ENCODE results near the gene HYAL2.

The HYAL2 gene

DNA sequence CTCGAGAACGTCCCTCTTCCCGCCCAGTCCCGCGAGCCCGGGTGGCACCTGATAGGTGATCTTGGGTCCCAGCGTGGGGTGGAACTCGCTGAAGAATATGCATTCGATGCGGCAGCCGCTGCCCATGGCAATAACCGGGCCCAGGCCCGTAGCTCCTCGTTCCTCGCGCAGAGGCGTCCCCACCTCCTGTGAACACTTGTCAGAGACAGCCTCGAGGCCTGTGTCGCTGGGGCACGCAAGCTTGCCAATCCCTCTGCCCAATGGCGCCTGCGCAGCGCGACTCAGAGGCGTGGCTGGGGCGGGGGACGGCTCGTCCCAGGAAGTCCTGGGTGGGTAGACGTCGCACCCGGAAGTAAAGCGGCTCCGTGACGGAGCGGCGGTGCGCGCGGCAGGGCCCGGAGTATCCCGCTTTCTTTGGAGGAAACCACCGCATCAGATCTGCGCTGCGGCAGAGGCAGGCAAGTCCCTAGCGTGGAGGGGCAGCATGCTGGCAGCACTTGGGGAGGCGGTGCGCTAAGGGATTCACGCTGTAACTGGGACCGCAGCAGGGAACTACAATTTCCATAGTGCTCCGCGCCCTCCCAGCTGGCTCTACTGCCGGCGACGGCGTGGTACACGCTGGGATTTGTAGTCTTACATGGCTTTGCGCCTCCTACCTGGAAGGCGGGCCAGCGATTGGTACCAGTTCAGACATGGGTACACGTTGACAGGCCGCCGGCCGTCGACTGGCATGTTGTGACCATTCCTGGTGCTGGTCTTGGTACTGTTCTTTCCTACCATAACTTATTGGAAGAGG lies 28.2 kb upstream of the HYAL2 start, which contains the start of the genes CYB561D2 and NPRL2:
CYB561D2 (plus strand) TSS at position 336 of the 796 bp plus-strand sequence. CDS start 572 bp downstream, outside the sequence.
NPRL2 (minus strand) TSS at position 249 of the 796 bp plus-strand sequence; CDS start at position 126, 123 bp downstream.
- peak; percentile 98 to 99 (median 99) for DNase-seq (ENCODE audit: low read depth in 3 of 3)

DNA sequence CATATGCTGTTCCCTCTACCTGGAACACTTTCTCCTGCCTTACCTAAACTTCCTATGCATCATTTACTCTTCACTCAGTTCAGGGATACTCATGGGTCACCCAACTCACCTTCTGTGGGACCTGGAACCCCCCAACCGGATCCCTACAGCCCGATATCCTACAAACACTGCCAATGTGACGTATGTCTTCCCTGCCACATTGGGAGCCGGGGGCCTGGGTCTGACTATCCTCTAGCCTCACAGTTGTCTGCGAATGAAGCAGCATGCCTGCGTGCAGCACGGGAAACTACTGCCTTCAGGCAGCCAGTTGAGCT lies 27.6 kb upstream of the HYAL2 start:
- no peak for DNase-seq (ENCODE audit: low read depth in 3 of 3)

DNA sequence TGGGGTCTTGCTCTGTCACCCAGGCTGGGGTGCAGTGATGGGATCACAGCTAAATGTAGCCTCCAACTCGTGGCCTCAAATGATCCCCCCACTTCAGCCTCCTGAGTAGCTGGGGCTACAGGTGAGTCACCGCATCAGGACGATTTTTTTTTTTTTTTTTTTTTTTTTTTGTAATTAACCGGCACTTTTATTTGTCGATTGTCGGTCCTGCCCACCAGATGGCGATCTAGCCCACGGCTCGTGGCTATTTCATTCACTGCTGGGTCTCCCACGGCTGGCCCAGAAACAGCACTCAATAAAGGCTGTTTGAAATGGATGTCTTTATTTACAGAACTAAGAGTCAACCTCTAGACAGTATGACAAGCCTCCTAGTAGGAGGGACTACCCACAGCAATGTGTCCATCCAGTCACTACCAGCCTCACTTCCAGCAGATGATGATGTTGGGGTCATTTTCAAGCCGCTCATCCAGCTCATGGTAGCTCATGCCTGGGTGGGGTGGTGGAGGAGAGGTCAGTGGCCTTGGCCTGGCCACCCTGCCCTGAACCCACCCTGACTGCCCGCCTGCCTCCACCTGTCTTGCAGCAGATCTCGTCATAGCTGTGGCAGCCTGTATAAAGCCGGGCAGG lies 24.8 kb upstream of the HYAL2 start:
- peak in 2 of 3 experiments; percentile 64 to 66 for DNase-seq (ENCODE audit: low read depth in 3 of 3)

DNA sequence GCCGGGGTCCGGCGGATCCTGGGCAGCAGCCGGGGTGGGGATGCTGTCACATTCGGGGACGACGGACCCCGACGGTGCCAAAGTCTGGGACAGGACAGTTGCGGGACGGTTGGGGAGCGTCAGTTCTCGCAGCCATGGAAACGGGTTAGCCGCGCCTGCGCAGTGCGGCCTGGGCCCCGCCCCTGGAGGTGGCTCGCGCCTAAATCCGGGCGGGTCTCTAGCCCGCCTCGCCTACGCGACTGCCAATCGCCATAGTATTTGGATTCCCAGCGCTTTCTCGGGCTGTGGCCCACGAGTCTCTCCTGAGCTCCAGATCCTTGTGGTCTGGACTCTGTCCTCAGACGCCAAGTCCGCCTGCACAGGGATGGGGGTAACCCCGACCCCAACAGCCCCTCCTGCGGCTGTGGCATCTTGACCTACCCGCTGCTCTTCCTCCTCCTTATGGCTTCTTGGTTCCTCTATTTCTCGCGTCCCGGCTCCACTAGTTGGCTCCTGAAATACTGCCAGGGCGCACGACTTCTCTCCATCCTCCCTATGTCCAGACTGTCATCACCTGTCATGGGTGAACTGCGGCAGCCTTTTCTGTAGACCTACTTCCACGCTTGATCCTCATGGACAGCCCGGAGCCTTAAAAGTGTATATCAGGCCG lies 23.2 kb upstream of the HYAL2 start, which contains the start of gene ZMYND10:
ZMYND10 (minus strand) TSS at position 147 of the 649 bp plus-strand sequence. CDS start 153 bp downstream, outside the sequence.
- DNase-seq (ENCODE audit: low read depth in 3 of 3) = peak; percentile 50 to 55 (median 54)

DNA sequence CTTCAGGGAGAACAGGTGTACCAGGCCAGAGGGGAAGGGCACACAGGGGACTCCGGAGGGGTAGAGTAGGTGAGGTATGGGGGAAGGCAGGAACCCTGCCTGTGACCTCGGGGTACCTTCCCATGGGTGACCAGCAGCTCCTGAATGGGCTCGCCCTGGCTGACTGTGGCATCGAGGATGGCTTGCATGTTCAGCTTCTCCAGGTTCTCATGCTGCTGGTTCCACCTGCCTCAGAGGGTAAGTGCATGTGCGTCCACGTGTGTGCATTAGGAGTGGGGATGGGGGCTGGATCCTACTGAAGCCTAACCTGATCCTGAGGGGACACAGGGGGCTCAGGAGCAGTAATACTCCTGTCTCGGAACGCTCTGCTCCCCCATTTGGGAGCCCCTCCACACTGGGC lies 22.5 kb upstream of the HYAL2 start:
- no peak for DNase-seq (ENCODE audit: low read depth in 3 of 3)

DNA sequence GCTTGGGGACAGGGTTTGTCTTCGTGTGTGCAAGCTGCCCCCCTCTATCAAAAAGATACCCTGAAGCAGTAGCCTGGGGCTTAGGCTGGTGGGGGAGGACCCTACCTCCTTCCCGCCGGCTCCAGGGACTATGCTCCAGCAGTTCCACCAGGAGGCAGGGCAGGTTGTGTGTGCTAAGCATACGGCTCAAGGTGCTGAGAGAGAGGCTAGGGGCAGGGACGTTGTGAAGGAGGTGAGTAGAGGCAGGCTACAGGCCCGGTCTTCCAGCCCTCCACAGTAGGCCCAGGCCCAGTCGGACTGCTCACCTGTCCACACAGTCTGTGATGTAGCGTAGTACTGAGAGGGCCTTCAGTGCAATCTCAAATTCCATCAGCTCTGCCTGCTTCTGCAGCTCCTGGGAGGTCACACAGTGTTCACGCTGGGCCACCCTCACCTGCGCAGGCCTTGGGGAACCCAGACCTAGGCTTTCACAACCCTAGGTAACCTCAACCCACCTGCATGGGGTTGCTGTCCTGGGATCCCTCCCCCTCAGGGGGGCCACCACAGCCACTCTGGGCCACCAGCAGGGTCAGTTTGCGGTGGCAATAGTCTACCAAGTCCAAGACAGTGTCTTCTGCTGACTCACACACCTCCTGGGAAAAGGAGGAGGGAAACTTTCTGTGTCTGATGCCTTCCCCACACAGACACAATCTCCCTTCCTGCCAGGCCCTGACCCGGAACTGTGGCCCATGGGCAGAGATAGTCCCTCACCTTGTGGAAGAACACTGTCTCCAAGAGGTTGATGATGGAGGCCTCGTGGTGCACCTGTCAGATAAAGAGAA lies 20.5 kb upstream of the HYAL2 start:
- DNase-seq (ENCODE audit: low read depth in 3 of 3) = no peak

DNA sequence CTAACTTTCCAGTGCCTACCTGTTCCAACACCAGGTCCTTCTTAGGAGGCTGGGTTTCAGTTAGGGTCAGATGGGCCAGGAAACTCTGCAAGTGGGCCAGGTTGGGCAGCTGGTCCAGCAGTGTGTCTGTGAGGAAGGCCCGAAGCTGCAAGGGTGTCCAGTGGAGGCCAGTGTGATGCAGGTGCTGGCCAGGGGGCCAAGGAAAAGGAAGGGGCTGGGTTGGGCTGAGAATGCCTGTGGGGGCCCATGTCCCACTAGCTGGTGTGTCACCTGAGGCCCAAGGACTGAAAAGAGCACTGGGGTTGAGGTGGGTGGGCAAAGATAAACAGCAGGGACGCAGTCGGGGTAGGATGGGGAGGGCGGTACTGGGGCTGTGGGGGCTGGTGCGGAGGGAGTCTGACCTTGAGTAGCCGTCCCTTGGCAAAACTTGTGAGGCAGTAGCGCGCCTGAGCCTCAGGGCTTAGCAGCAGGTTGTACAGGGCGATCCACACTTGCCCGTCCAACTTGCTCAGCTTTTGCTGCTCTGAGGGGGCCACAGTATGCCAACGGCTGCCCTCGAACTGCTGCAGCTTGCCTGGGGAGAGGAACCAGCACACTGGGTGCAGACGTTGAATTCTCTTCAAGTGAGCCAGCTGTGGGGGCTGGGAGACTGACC lies 19.6 kb upstream of the HYAL2 start:
- DNase-seq (ENCODE audit: low read depth in 3 of 3) = no peak

DNA sequence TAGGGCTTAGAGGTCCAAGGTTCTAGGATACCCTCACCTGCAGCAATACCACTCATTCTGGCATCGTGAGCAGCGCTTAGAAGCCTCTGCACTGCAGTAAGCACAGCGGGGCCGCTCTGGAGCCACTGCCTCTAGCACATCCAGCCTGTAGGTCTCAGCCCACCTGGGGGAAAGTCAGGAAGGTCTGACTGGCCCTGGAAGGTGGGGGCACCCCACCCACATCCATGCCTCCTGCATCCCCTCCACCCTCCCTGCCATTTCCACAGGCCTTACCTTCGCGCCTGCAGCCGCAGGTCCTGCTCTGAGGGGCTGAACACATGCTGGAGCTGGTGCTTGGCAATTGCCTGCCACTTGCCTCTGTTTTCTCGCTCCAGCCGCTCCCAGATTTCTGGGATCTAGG lies 19.0 kb upstream of the HYAL2 start:
- DNase-seq (ENCODE audit: low read depth in 3 of 3) = no peak

DNA sequence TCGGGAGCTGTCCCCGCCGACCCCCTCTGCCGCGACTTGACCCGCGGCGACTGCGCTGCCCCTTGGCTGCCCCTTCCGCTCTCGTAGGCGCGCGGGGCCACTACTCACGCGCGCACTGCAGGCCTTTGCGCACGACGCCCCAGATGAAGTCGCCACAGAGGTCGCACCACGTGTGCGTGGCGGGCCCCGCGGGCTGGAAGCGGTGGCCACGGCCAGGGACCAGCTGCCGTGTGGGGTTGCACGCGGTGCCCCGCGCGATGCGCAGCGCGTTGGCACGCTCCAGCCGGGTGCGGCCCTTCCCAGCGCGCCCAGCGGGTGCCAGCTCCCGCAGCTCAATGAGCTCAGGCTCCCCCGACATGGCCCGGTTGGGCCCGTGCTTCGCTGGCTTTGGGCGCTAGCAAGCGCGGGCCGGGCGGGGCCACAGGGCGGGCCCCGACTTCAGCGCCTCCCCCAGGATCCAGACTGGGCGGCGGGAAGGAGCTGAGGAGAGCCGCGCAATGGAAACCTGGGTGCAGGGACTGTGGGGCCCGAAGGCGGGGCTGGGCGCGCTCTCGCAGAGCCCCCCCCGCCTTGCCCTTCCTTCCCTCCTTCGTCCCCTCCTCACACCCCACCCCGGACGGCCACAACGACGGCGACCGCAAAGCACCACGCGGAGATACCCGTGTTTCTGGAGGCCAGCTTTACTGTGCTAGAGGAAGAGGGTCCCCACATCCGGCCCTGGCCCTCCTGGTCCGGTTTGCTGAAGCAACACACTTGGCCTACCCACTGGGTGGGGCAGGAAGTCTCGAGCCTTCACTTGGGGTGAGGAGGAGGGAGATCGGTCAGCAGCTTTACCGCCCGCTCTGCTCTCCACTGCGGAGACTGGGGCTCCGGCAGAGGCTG lies 18.1 kb upstream of the HYAL2 start, which contains the start of gene RASSF1:
RASSF1 (minus strand) TSS at position 389 of the 882 bp plus-strand sequence; CDS start at position 358, 31 bp downstream.
- DNase-seq (ENCODE audit: low read depth in 3 of 3) = peak in 1 of 3 experiments; percentile 32

DNA sequence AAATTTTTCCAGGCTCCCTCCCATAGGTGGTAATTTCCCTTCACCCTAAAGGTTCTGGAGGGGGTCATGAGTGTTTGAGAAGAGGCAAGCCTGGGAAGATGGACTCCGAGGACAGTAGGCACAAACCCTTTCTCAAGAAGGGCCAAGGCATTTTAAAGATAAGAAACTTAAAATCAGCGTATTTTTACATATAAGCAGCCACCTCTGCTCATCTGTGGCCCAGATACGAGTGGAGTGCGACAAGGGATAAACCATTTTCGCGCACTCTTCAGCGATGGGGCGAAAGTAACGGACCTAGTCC lies 17.6 kb upstream of the HYAL2 start:
- DNase-seq (ENCODE audit: low read depth in 3 of 3) = no peak

DNA sequence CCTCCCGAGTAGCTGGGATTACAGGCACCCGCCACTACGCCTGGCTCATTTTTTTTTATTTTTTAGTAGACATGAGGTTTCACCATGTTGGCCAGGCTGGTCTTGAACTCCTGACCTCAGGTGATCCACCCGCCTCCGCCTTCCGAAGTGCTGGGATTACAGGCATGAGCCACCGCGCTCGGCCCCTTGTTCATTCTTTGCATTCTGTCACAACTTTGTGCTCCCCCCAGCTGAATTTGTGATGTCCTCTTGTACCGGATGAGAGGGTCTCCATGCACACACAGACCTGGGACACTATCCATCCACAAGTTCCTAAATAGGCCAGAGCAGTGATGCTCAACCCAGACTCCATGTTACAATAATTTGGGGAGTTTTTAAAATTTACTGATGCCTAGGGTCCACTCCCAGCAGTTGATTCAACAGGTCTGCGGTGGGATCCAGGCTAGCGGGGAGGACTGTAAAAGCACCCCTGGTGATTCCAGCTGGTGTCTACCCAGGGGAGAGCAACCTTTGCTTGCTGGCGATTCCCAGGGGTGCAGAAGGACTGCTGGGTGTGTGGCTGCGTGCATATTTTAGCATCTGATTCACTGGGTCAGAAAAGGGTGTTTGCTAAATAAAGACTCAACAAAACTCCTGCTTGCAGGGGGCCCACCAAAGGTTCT lies 17.1 kb upstream of the HYAL2 start:
- no peak for DNase-seq (ENCODE audit: low read depth in 3 of 3)

DNA sequence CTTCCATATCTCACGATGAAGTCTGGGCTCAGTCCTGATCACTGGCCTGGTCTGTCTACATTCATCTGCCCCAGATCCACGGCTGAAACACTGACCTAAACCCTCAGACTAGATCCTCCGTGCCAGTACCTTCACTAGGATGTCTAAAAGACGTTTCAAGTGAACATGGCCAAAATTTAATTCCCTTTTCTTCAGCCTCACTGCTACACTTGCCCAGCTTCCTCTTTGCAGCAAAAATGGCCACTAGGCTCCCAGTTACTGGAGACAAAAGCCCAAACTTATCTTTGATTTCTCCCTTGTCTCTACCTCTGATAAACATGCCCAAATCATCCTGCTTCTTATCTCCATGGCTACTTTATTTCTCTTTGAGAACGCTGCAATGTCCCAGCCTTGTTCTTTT lies 16.4 kb upstream of the HYAL2 start:
- no peak for DNase-seq (ENCODE audit: low read depth in 3 of 3)

DNA sequence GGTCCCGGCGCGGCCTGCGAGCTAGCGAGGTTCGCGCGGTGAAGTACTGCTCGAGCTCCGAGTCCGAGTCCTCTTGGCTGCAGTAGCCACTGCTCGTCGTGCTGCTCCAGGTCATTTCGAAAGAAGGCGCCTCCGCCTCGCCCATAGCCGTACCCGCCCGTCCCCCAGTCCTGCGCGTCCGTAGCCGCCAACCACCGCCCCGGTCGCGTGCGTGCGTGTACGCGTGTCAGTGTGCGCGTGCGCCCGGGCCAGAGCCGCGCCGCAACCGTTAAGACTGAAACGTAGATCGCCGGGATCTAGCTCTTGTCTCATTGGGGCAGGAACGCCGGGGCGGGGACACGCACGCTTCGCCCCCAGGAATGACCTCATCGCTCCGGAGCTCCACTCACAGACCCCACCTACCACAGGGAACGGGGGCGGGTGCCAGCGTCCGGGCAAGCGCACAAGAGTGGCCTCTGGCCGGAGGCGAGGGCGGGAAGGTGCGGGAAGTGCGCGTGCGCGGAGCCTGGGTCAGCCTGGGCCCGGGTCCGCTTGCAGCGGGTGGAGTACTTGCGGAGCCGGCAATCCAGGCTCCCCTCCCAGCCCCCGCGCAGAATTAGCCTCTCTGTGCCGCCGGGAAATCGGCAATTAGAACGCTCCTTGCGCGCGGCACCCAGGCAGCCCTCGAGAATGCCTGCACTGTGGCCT lies 14.8 kb upstream of the HYAL2 start:
- DNase-seq (ENCODE audit: low read depth in 3 of 3) = peak; percentile 88 to 90 (median 89)

DNA sequence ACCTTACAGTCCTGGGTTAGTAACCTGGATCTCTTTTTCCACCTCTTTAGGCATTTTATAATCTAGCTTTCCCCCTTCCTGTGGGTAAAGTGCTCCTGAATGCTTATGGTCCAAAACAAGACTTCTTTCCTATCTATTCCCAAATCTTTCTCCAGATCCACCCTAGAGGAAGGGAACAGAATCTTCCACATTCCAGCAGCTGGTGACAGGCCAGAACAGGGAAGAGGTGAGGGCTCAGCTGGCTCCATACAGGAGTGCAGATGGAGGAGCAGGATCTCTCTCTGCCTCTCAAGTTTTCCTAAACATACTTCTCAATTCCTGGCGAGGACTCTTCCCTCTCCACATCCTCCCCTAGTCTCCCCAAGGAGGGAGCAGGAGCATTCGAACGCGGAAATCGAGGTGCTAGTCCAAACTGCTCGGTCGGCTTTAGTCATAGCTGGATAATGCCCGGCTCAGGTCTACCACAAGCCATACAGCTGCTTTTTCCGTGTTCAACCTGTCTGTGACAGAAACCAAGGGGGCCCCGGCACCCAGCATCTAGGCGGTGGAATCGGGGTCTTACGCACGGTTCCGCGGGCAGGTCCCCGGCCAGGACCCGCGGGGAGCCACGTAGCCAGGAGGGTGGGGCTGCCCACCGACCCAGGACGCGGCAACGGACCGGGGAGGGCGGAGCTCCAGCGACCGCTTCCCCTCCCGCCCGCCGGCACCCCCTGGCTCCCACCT lies 14.1 kb upstream of the HYAL2 start:
- peak in 1 of 3 experiments; percentile 40 for DNase-seq (ENCODE audit: low read depth in 3 of 3)

DNA sequence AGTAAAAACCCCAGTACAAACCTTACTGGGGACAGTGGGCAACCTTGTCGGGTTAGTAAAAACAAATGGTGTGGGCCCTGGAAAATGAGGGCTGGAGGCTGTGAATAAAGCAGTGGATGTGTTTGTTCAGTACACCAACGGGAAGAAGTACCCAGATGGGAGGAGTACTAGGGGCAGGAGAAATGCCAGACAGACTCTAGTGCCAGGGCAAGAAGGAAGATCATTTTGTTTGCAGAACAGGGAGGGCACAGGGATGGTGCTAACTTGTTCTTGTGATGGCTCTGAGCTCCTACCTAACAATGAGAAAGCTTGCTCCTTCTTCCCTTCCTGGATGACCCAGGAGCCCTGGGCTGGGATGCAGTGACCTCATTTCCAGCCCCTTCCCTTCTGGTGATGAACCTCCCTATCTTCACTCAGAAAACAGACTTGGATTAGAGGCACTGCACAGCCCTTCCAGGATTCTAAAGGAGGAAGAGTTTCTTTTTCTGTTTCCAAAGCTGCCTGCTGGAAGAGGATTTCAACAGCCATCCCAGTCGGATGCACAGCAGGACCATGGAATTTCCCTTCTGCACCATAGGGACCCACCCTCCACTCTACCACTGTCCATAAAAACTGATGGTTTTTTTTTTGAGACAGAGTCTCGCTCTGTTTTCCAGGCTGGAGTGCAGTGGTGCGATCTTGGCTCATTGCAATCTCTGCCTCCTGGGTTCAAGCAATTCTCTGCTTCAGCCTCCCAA lies 12.0 kb upstream of the HYAL2 start:
- DNase-seq (ENCODE audit: low read depth in 3 of 3) = no peak

DNA sequence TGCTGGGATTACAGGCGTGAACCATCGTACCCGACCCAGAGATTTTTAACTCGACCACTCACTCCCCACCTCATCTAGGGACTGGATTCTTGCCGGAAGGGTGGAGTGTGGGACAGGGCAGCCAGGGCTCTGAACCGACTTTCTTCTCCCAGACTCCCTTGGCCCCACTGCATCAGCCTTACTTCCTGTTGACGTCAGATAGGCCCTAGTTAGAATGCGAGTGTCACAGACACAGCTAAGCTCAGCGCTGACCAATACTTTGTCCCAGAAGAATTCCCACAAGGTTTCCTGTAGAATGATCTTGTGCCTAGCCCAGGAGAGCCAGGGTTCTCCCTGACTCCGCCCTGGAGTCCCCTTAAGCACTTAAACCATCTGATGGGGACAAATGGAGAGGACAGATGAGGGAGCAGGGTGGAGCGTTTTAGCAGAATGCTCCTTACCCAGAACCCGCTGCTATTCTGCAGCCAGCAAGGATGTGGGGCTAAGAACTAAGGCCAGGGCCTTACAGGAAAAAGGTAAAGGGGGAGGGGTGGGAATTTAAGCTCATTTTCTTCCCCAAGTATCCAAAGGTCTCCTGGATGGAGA lies 11.3 kb upstream of the HYAL2 start:
- DNase-seq (ENCODE audit: low read depth in 3 of 3) = no peak

DNA sequence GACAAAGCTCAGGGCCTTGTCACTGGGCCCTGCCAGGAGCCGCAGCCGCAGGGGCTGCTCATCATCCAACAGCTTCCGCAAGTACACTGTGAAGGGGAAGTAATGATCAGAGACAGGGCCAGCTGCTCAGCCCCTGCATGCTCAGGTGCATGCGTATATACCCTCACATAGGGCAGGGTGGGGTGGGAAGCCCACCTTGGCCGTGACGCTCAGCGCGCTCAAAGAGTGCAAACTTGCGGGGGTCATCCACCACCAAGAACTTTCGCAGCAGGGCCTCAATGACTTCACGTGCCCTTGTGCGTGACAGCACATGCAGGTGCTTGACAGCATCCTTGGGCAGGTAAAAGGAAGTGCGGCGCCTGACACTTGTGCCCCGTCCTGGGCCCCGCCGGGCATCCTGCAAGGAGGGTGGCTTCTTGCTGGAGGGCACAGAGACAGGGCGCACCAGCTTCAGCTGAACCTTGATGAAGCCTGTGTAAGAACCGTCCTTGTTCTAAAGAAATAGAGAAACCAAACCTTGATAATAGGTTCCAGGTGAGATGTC lies 8.9 kb upstream of the HYAL2 start:
- DNase-seq (ENCODE audit: low read depth in 3 of 3) = no peak
